ENCODE results near the gene SYNGR1.

Gene SYNGR1

DNA sequence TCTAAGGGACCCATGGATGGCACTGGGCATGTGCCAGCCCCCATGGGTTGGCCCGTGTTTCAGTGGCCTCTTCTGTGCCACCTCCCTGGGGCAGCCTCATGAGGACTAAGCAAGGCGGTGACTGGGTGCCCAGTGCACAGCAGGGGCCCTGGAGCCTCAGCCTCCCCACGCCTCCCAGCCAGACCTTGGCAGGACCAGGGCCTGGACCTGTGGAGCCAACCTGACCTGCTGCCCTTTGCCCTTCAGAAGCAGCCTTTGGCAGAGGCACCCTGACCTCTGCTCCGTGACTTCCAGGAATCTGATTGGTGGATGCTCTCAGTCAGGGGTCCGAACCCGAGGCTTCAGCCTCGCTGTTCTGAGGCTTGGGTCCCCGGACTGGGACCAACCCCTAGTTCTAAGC lies 25.0 kb downstream of the SYNGR1 start:
- DNase-seq, result no peak

- no peak for DNase-seq
These were observed 25.9 kb downstream of the SYNGR1 start for GRCh38 chr22:39375646-39376045.

GRCh38 chr22:39379756-39380730 lies 30.3 kb downstream of the SYNGR1 start:
- DNase-seq, result no peak

DNA sequence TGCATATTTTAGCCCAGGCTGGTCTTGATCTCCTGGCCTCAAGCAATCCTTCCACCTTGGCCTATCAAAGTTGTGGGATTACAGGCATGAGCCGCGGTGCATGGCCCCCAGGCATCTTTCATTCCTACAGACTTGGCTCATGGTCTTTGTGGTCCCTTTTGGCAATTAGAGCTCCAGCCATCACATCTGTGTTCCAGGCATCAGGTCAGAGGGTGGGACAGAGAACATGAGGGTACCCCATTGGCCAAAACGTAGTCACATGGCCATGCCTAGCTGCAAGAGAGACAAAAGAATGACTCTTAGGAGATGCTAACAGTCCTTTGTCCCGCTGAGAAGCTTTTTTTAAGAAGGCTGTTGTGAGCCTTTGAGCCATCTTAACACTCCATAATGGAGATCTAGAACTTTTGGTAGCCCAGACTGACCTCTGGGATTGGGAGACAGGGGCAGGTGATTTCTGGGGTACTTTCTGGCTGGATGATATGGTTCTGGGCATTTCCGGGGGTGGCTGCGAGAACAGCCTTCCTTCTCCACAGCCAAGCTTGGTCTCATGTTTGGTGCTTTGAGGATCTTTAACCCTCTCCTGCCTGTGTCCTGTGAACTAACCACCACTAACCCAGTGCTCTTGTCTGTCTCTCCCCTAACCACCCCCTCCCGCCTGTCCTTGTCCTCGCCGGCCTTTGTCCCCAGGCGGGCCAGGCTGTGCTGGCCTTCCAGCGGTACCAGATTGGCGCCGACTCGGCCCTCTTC lies 31.4 kb downstream of the SYNGR1 start:
- DNase-seq, result no peak

GRCh38 chr22:39381930-39382329 lies 32.1 kb downstream of the SYNGR1 start:
- DNase-seq, result no peak

DNA sequence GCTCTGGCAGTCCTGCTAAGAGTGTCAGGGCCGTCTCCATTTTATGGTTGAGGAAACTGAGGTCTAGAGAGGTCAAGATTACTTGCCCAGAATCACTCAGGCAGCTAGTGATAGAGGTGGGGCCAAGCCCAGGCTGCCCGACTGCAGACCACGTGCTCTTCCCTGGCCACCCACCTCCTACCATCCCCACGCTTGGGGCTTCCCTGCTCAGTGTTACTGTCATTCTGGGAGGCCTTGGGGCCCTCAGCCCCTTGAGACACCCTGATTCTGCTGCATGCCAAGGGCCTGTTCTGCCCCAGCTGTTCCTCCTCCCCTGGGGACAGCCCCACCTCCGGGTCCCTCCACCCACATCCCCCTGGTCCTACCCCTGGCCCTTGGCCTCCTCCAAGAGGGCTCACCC lies 32.6 kb downstream of the SYNGR1 start:
- DNase-seq, result no peak

DNA sequence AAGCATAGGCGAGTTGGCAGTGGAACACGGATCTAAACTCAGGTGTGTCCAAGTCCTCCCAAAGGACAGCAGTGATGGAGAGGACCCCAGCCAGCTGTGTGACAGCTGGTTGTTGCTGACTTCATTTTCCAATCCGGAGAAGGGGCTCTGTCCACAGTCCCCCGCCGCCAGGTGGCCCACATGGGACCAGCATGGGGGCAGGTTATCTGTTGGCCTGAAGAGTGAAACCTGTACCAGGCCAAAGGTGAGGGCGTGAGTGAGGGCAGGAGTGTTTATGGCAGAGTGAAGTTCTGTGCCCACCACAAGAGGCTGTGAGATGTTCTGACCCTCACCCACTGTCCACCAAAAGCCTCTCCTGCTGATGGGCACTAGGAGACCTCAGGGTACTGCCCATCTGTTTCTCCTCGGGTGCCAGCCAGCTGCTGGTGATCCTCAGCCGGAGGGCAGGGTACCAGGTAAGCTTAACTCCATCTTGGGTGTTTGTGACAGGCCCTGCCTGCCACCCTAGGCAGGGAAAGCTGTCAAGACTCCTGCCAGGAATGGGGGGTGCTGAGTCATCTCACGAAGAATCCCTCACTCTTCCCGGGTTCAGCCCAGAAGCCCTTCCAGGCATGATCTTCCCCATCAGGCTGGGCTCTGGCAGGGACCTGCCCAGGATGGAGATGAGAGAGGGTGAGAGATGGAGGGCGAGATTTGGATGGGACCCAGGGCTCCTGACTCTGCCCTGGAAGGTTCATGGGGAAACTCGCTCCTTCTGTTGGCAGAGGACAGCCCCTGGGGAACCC lies 34.2 kb downstream of the SYNGR1 start:
- no peak for DNase-seq

GRCh38 chr22:39384750-39385480 lies 35.1 kb downstream of the SYNGR1 start:
- DNase-seq, result no peak

DNA sequence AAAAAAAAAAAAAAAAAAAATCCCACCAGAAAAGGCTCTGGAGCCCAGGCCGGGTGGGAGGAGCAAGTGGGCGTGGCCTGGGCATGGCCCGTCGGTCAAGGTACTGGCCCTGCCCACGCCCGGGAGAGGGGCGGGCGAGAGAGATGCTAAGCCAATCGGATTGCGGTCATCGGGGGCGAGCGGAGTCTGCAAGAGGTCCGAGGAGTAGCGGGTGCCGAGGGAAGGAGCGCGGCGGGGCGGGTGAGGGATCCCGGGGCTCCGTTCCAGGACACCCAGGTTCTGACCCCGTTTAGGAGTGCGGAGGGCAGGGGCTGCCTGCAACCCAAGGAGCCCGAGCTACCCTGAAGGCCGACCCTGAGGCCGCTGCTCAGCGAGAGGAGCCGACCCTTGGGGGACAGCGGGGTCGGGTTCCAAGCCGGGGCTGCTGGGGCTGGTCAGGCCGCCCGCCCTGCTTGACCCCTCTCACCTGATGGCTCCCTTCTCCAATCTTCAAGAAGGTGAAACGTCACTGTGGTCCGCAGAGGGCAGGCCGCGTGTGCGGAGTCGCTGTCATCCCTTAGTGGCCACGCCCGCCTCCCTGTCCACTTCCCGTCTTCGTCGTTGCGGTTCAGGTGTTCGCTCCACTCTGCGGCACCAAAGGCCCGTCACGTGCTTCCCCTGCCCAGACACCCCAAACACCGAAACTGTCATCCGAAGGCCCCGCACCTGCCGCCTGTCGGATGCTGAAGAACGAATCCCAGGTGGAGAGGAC lies 38.6 kb downstream of the SYNGR1 start:
- DNase-seq, result peak; percentile 75

GRCh38 chr22:39389420-39389819 lies 39.6 kb downstream of the SYNGR1 start:
- no peak for DNase-seq

GRCh38 chr22:39392341-39392948 lies 42.7 kb downstream of the SYNGR1 start:
- no peak for DNase-seq

DNA sequence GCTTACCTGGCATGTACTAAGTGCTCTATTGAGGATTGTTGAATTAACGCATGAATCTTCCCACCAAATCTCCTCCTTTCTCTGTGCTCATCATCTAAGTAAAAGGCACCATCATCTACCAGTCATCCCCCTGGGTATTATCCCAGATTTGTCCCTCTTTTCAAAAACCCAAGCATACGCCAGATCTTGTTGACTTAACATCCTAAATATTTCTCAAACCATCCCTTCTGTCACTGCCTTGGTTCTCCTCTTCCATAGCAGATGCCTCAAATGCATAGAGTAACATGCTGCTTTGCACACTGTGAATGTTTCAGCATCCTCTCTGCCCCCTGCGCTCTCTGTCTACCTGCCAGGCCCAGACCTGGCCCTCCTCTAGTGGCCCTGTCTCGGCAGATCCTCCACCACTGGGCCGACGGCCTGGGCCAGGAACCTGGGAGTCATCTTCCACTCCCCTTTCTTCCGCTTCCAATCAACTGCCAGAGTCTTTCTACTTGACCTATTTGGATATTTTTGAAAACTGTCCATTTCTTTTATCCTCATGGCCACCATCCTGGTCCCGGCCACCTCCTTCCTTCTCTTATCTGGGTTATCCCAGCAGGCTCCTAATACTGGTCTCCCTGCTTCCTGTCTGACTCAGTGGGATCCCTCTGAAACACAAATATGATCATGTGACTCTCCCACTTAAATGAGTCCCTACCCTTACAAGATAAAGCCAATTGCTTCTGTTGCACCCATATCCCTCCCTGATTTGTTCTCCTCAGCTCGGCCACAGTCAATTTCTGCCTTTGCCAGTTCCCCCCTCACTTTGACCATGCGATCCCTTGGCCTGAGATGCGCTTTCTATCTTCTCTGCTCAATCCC lies 46.4 kb downstream of the SYNGR1 start:
- no peak for DNase-seq

DNA sequence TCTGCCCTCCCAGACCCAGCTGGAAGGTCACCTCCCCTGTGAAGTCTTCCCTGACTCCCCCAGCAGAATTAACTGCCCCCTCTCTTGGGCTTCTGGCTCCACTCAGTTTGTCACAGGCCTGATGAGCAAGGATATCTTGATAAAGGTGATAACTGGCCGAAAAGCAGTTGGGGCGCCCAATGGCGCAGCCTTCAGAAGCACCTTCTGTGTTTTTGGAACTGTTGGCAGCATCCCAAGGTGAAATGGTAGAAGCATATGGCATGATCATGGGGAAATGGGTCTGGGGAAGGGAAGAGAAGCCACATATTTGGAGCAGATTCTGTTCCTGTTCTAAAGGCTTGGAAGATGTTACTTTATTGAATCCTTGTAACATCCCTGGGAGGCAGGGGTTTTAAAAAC lies 47.0 kb downstream of the SYNGR1 start:
- DNase-seq, result no peak

- no peak for DNase-seq
These were observed 51.5 kb downstream of the SYNGR1 start for GRCh38 chr22:39401301-39401631.

DNA sequence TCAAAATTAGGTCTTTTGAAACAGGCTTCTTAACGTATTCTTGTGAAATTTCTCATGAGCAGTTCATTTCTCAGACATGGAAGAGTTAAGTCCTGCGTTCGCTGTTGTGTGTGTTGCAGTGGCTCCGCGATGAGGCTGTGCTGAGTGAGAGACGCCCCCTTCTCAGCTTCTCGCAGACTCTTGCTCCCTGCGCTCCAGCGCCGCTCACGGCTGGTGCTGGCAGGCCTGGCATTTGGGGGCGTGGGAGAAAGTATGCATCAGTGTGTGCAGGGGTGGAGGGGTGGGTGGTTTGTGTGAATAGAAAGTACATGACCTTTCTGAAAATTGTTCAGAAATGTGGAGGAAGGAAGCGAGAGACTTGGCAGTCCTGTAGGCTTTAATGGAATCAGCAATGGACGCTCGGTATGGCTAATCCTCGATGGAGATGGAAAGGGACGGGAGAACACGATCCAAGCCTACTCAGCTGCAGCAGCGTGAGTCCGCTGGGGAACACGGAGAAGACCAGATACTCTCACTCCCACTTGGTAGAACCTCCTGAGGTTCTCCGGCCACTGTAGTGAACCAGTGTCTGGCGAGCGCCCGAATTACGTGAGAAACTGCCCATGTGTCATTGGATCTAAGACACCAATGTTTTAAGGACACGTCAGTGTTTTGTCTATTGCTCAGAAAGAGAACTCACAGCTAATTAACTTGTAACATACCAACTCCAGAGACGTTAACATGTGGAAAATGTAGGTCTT lies 55.7 kb downstream of the SYNGR1 start:
- peak; percentile 49 for DNase-seq

DNA sequence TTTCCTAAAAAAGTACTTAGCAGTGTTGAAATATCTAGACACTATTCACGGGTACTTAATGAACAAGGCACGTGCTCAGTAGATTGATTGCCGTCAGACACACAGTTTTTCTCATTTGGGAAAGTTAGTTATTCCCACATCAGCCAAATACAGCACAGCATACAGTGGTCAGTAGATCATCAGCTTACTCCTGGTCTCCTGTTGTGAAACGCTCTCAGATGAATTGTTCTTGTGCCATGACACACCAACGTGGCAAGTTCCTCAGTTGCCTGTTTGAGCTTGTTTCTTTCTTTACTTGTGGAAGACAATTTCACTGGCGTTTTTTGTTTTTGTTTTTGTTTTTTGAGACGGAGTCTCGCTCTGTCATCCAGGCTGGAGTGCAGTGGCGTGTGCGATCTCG lies 58.4 kb downstream of the SYNGR1 start:
- DNase-seq, result no peak

DNA sequence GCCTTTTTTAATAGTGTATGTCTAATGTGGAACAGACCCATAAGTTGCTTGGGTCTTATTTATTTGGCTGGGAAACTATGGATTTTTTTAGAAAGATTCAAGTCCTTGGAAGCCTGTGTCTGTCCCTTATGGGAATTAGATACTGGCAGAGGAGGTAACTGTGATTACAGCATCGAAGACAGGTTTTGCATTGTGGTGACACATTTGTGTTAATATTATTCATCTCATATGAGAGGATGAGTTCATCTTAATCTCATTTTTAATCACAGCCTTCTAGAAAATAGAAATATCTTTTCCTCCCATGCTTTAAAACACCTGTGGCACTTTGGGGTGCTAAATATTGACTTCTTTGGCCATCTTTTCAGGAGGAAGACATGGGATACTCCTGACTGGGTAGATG lies 59.0 kb downstream of the SYNGR1 start:
- no peak for DNase-seq

GRCh38 chr22:39409516-39410029 lies 59.8 kb downstream of the SYNGR1 start:
- DNase-seq, result no peak

DNA sequence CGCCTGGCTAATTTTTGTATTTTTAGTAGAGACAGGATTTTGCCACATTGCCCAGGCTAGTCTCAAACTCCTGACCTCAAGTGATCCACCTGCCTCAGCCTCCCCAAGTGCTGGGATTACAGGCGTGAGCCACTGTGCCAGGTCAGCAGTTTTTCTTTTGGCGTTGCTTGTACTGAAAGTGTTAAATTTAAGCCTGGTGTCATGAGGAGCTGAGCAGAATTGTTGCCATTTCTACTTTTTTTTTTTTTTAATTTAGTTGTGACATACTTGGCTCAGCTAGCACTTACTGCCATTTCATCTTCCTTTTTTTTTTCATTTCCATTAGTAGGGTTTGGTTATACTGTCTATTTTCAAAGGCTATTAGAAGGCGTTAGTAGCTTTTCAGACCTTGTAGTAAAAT lies 60.5 kb downstream of the SYNGR1 start:
- no peak for DNase-seq

All from activated CD8-positive, alpha-beta memory T cell treated with anti-CD3 and anti-CD28 coated beads, Interleukin-2, amount 50 U/mL, for 4 hours (primary cell).